Left ventricle myocardium superior (tissue), 1 donor: ENCODE results near the gene BRI3BP. TPM values are rescaled to one million over a fixed set of nuclear protein-coding genes. Genes with fewer than 3 reads are reported as not detected.
"Not testable (repeated sequence)": the region's sequence is repeated elsewhere in the genome, so short reads cannot be mapped to it uniquely, and the experiment has no call there.

Experiments
- ATAC-seq: fragments of 200-7000 bp; cut with Tn5 transposase; one replicate; pipeline ENCODE4 v1.9.1; 2020; ENCODE audit warnings: mild to moderate bottlenecking, moderate library complexity
- DNase-seq: peaks from one replicate; pipeline ENCODE4 v3.0.0-alpha.2; 2020
- intact Hi-C: fragments of 100-400 bp; cut with micrococcal nuclease; formaldehyde crosslinking; loops from one replicate; pipeline ENCODE4 v1.11.0; 2022
- total RNA-seq: library from RNA; stranded (reverse); fragmentation: NEBNext Ultra II Directional; extraction: Animal tissue kit (Norgen Biotek cat#: 25700); gene quantifications from one replicate; pipeline ENCODE4 v1.2.1, GENCODE V29; 2021
- donor health status: DM: no; HTN: yes; CAD: no; lungs with severe emphysema.

Gene BRI3BP
- total RNA-seq, 1 donor from 2014 or later, result 4.2 TPM

DNA sequence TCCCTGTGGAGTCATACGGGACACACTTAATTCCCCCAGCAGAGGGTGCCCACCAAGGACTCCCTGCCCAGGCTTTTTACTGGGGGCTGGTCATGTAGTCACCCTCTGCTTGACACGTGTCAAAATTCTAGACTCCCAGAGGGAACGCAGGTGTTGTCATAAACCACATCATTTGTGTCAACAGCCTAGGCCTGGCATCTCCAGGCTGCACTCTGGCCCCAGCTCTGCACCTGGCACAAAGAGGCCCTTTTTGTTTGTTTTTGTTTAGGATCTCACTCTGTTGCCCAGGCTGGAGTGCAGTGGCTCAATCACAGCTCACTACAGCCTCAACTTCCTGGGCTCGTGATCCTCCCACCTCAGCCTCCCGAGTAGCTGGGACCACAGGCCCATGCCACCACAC is 21.1 kb downstream of the BRI3BP start:
- no peak for DNase-seq
- intact Hi-C loops, result no loop called here
- no peak for ATAC-seq

DNA sequence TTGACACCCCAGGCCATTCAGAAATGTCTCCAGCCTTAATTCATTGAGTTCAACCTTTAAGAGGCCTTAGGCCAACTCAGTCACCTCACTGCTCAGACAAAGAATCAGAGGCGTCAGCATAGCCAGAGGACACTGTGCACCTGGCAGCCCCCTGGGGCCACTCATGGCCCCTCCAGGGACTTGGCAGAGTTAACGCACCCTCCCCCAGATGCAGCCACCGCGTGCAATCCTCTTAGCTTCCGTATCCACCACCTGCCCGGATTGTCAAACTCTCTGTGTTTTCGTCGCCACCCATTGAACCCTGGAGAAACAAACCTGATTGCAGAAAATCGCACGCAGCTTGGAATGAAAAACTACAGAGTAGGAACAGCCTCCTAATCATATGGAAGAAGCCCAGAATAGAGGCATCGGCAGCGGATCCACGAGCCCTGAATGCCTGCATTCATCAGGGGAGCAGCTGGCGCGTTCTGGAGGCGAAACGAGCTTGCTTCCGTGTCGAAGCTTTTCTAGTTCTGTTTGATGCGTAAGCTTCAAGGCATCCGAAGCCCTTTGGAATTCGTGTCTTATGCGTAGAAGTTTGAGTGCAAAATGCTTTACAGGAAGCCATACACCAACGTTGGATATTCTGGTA is 22.4 kb downstream of the BRI3BP start:
- intact Hi-C loops, result no loop called here
- DNase-seq (no peak), ATAC-seq (no peak)

GRCh38 chr12:125017801-125018200 is 24.4 kb downstream of the BRI3BP start:
- ATAC-seq, result no peak
- intact Hi-C loops, result no loop called here
- DNase-seq, result no peak

- intact Hi-C loops, result no loop called here
- DNase-seq (no peak), ATAC-seq (no peak)
Measured at GRCh38 chr12:125018356-125018755, 24.9 kb downstream of the BRI3BP start.

- no peak for ATAC-seq
- intact Hi-C loops, result no loop called here
- DNase-seq, result no peak
Measured at GRCh38 chr12:125021096-125021495, 27.7 kb downstream of the BRI3BP start.

GRCh38 chr12:125021771-125022170 is 28.3 kb downstream of the BRI3BP start:
- ATAC-seq (no peak), DNase-seq (no peak)
- intact Hi-C loops, result no loop called here

- intact Hi-C loops, result no loop called here
- no peak for DNase-seq
- ATAC-seq, result no peak
Measured at GRCh38 chr12:125023065-125023464, 29.6 kb downstream of the BRI3BP start.

DNA sequence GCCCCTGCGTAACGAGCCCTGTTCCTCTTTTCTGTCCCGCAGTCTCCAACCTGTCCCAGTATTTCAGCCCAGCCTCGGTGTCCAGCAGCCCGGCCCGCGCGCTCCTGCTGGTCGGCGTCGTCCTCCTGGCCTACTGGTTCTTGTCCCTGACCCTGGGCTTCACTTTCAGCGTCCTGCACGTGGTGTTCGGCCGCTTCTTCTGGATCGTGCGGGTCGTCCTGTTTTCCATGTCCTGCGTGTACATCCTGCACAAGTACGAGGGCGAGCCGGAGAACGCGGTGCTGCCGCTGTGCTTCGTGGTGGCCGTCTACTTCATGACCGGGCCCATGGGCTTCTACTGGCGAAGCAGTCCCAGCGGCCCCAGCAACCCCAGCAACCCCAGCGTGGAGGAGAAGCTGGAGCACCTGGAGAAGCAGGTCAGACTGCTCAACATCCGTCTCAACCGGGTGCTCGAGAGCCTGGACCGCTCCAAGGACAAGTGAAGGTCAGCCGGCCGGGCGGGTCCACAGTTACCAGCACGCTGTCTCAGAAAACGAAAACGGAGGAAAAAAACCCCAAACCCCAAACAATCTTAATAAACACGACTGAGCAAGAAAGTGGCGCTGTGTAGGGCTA is 31.6 kb downstream of the BRI3BP start:
- DNase-seq (no peak), ATAC-seq (no peak)
- intact Hi-C loops, result no loop called here

DNA sequence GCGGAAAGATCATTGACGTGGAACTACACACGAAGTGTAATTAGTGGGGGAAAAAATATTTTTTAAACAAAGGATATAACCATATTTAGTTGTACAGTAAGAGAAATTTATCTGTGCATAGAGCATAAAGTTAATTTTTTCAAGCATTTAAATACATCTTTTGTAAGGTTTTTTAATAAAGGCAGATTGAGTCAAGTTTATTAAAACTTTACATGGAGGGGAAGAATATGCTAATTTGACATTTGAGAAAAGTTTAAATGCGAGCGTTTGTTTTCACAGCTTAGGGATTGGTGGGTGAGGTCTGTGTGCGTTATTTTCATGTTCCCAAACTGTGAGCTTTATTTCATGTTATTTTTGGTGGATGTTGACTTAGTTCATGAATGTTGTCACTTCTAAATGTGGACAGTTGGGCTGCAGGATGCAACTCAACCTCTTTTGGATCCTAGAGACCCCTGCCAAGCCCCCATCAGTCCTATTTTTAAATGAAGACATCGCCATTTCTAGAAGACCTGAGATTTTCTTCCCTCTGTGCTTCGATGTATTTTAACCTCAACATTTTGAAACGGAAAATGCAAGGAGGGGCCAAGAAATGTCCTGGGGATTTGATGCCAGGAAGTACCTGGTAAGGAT is 32.3 kb downstream of the BRI3BP start:
- ATAC-seq, result no peak
- intact Hi-C loops, result no loop called here
- DNase-seq, result no peak

GRCh38 chr12:125028106-125028505 is 34.7 kb downstream of the BRI3BP start:
- ATAC-seq (no peak), DNase-seq (no peak)
- intact Hi-C loops, result no loop called here

GRCh38 chr12:125029761-125030358 is 36.4 kb downstream of the BRI3BP start:
- ATAC-seq, result no peak
- DNase-seq, result no peak
- intact Hi-C loops, result no loop called here

GRCh38 chr12:125031471-125031870 is 38.0 kb downstream of the BRI3BP start:
- ATAC-seq, DNase-seq, intact Hi-C loops: not testable (repeated sequence)

DNA sequence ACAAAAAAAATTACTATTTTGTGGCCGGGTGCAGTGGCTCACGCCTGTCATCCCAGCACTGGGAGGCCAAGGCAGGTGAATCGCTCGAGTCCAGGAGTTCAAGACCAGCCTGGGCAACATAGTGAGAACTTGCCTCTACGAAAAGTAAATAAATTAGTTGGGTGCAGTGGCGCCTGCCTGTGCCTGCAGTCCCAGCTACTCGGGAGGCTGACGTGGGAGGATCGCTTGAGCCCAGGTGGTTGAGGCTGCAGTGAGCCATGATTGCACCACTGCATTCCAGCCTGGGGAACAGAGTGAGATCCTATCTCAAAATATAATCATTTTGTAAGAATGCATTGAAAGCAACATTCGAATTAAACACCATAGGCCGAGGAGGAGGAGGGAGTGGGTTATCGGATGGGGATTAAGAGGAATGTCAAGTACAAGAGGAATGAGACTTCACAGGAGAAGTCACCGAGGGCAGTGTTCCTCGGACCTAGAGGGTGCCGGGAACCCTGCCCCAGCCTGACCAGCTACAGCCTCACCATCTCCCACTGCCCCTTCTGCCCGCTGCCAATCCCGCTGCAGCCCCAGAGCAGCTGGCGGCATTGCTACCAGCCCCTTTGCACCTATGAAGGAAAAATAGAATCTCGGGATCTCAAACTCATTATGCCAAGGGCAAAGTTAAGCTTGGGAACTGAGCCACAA is 39.2 kb downstream of the BRI3BP start:
- no peak for ATAC-seq
- intact Hi-C loops, result no loop called here
- DNase-seq, result no peak

DNA sequence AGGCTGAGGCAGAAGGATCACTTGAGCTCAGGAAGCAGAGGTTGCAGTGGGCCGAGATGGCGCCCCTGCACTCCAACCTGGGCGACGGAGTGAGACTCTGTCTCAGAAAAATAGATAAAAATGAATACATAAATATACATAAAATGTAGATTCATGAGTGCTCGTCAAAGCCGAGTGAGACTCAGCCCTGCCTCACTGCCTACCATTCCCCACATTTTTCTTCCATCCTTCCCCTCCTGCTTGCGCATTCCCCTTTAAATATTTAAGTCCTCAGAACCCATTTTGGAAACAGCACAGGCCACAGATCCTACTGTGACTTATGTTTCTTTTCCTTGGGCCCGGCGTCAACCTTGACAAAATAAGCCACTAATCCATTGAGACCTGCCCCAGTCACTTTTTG is 39.8 kb downstream of the BRI3BP start:
- ATAC-seq (no peak), DNase-seq (no peak)
- intact Hi-C loops, result no loop called here

GRCh38 chr12:125038976-125039625 is 45.7 kb downstream of the BRI3BP start:
- intact Hi-C loops, result no loop called here
- DNase-seq, result no peak
- no peak for ATAC-seq

DNA sequence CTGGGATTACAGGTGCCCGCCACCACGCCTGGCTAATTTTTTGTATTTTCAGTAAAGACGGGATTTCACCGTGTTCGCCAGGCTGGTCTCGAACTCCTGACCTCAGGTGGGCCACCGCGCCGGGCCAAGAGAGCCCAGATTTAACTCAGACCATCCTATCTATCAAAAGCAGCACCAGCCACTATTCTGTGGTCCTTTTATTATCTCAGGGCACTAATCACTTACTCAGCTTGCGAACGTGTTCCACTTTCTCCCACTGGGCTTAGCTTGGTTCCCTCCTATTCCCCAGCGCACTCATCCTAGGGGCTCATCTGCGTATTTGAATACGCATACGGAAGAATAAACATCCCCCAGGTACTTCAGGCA is 55.6 kb downstream of the BRI3BP start:
- DNase-seq (no peak), ATAC-seq (no peak)
- intact Hi-C loops, result no loop called here

DNA sequence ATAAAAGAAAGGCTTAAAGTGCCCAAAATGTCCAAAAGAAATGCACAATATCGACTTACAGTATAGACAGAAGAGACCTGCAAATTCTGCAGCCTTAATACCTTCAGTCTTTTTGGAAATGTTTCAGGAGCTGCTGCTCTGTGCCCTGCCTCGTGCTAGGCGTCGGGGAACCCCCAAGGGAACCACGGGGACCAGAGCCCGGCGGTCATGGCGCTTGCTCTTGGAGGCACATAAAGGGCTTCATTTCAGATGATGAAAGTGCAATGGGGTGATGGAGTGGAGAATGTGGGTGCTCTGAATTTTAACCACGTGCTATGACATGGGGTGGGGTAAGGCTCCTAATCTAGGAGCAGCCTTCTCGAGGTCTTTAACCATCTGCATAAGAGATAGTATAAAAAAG is 57.0 kb downstream of the BRI3BP start:
- intact Hi-C loops, result no loop called here
- ATAC-seq (no peak), DNase-seq (no peak)

DNA sequence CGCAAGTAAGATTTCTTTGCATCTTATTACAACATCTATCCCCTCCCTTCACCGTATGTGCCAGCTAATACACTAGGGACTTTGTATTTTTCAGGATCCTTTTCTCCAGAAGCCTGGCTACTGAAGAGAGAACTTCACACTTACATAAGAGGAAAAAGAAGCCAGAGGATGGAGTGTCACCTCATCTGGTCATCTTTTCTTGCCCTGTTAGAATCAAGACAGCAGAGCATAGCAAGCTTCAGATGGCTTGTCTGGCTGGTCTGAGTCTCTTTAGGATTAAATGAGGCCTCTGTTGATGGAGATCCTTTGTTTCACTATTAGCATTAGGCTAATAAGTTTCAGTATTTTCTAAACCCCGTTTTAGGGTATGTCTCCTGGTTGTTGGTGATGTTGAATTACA is 57.4 kb downstream of the BRI3BP start:
- intact Hi-C loops, result no loop called here
- no peak for ATAC-seq
- no peak for DNase-seq

- ATAC-seq, result no peak
- DNase-seq, result no peak
Measured at GRCh38 chr12:125053821-125054220, 60.4 kb downstream of the BRI3BP start.

DNA sequence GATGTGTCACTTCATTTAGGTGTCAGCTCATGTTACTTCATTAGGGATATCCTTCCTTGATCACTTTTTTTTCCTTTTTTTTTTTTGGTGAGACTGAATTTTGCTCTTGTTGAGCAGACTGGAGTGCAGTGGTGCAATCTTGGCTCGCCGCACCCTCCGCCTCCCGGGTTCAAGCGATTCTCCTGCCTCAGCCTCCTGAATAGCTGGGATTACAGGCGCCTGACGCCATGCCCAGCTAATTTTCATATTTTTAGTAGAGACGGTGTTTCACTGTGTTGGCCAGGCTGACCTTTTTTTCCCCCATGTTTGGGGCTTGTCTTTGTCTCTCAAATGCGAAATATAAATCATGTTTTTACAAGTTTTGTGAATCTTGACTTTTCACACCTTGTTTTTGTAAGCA is 62.1 kb downstream of the BRI3BP start:
- no peak for ATAC-seq
- DNase-seq, result no peak
- intact Hi-C loops, result no loop called here

More at GRCh38 chr12:125053821-125054220, 60.4 kb downstream of the BRI3BP start:
- intact Hi-C loops, result no loop called here
